Vagina (tissue), 2 donors: ENCODE measurements around the gene HPN. TPM values are rescaled to one million over a fixed set of nuclear protein-coding genes. Genes with fewer than 3 reads are reported as not detected.

Source experiments
- DNase-seq, 2 donors: peaks; one replicate each; pipeline ENCODE4 v3.0.0-alpha.2; 2017; ENCODE audit errors: extremely low spot score in 2 of 2
- H3K27ac ChIP-seq: fragments of 200-600 bp; sonication (generic); one replicate; pipeline ENCODE4 v1.5.1; 2019
- H3K27me3 ChIP-seq: fragments of 200-600 bp; sonication (generic); one replicate; pipeline ENCODE4 v1.5.1; 2019
- H3K36me3 ChIP-seq, 2 donors: fragments of 200-600 bp; sonication (generic); one replicate each; pipeline ENCODE4 v1.5.1; 2017 to 2019
- H3K4me1 ChIP-seq: fragments of 200-600 bp; sonication (generic); one replicate; pipeline ENCODE4 v1.5.1; 2019
- H3K4me3 ChIP-seq, 2 donors: fragments of 200-600 bp; sonication (generic); 1 replicate in 1 of 2; 2 replicates in 1 of 2; pipeline ENCODE4 v1.5.1; 2016 to 2019
- H3K9me3 ChIP-seq: fragments of 200-600 bp; sonication (generic); one replicate; pipeline ENCODE4 v1.5.1; 2019
- CTCF ChIP-seq, 3 experiments: fragments of 450-650 bp in 2 of 3; fragments of 200-600 bp in 1 of 3; sonication (generic) in 1 of 3; IDR thresholded peaks; one replicate each; pipeline ENCODE4 v1.5.1; 2017 to 2019; ENCODE audit warnings: antibody characterized with exemption in 3 of 3, mild to moderate bottlenecking in 2 of 3, moderate library complexity in 2 of 3
- POLR2A ChIP-seq, 2 donors: fragments of 450-650 bp; IDR thresholded peaks; one replicate each; pipeline ENCODE4 v1.6.1; 2017; ENCODE audit warnings: antibody characterized with exemption in 2 of 2, mild to moderate bottlenecking in 2 of 2, moderate library complexity in 2 of 2
- POLR2AphosphoS5 ChIP-seq, 2 donors: sonication (generic); formaldehyde crosslinking; IDR thresholded peaks; one replicate each; pipeline ENCODE4 v1.9.0; 2017; ENCODE audit warnings: antibody characterized with exemption in 2 of 2, mild to moderate bottlenecking in 2 of 2, low read depth in 1 of 2; ENCODE audit not compliant: insufficient read depth in 1 of 2
- intact Hi-C: fragments of 100-400 bp; cut with DNase I; formaldehyde crosslinking; loops from one replicate; pipeline ENCODE4 v1.15.1; 2023
- total RNA-seq: library from RNA; depleted of rRNA; stranded (reverse); fragments of >200 nt; gene quantifications from one replicate; pipeline ENCODE4 v1.2.3, GENCODE V29; 2016

The HPN gene
- total RNA-seq, 1 donor from 2014 or later, result not detected

GRCh38 chr19:35033067-35034004 is 8.2 kb upstream of the HPN start:
- TF ChIP-seq CTCF (IDR thresholded peaks at IDR 0.05) (no peak), POLR2A (IDR thresholded peaks at IDR 0.05) (no peak), POLR2AphosphoS5 (IDR thresholded peaks at IDR 0.05; ENCODE audit: insufficient read depth in 1 of 2, low read depth in 1 of 2) (no peak)
- intact Hi-C loops, result no loop called here

DNA sequence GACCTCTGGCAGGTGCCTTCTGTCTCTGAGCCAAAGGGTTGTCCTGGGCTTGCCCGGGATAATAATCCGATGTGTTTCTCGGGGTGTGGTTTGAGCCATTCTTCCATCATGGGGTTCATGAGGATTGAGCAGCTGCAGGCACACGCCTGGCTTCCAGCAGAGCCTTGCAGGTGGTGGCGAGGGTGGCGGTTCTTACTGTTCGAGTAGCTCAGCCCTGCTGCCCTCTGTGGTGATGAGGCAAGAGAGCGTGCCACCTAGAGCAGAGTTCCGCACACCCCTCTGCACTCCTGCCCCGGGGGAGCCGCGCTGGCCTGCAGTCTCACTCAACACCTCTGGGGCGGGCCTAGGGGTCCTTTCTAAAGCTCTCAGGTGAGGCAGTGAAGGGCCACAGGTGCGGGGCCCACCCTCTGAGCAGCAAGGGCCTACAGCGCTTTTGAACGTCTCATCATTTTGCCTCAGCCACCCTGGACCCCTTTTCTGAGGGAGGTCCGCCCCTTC is 7.5 kb upstream of the HPN start:
- Histone ChIP-seq H3K27me3 (no peaks in the 10 kb centered on the region), H3K9me3 (no peaks in the 10 kb centered on the region), H3K27ac (no peak overlapping the region), H3K4me1 (peaks cover 14% of the 10 kb centered on the region), H3K4me3 (no peak overlapping the region), H3K36me3 (no peaks in the 10 kb centered on the region)
- intact Hi-C loops, result no loop called here
- no peak for DNase-seq
- TF ChIP-seq POLR2A (IDR thresholded peaks at IDR 0.05) (no peak), CTCF (IDR thresholded peaks at IDR 0.05) (no peak), POLR2AphosphoS5 (IDR thresholded peaks at IDR 0.05; ENCODE audit: insufficient read depth in 1 of 2, low read depth in 1 of 2) (no peak)

More at GRCh38 chr19:35033067-35034004, 8.2 kb upstream of the HPN start:
- H3K4me1 ChIP-seq, result peaks cover 14% of the 10 kb centered on the region
- no peaks in the 10 kb centered on the region for H3K9me3 ChIP-seq
- H3K4me3 ChIP-seq, result no peak overlapping the region
- no peaks in the 10 kb centered on the region for H3K36me3 ChIP-seq
- H3K27me3 ChIP-seq, result no peaks in the 10 kb centered on the region
- no peak overlapping the region for H3K27ac ChIP-seq
- DNase-seq, result no peak

- Histone ChIP-seq H3K4me3 (no peak overlapping the region), H3K36me3 (no peaks in the 10 kb centered on the region), H3K9me3 (no peaks in the 10 kb centered on the region), H3K4me1 (peaks cover 13% of the 10 kb centered on the region), H3K27ac (no peak overlapping the region), H3K27me3 (no peaks in the 10 kb centered on the region)
- intact Hi-C loops, result no loop called here
- no peak for TF ChIP-seq POLR2A (IDR thresholded peaks at IDR 0.05)
- TF ChIP-seq CTCF (IDR thresholded peaks at IDR 0.05), result no peak
- no peak for TF ChIP-seq POLR2AphosphoS5 (IDR thresholded peaks at IDR 0.05; ENCODE audit: insufficient read depth in 1 of 2, low read depth in 1 of 2)
- DNase-seq, result no peak
These were observed 6.7 kb upstream of the HPN start for GRCh38 chr19:35034588-35035382.

DNA sequence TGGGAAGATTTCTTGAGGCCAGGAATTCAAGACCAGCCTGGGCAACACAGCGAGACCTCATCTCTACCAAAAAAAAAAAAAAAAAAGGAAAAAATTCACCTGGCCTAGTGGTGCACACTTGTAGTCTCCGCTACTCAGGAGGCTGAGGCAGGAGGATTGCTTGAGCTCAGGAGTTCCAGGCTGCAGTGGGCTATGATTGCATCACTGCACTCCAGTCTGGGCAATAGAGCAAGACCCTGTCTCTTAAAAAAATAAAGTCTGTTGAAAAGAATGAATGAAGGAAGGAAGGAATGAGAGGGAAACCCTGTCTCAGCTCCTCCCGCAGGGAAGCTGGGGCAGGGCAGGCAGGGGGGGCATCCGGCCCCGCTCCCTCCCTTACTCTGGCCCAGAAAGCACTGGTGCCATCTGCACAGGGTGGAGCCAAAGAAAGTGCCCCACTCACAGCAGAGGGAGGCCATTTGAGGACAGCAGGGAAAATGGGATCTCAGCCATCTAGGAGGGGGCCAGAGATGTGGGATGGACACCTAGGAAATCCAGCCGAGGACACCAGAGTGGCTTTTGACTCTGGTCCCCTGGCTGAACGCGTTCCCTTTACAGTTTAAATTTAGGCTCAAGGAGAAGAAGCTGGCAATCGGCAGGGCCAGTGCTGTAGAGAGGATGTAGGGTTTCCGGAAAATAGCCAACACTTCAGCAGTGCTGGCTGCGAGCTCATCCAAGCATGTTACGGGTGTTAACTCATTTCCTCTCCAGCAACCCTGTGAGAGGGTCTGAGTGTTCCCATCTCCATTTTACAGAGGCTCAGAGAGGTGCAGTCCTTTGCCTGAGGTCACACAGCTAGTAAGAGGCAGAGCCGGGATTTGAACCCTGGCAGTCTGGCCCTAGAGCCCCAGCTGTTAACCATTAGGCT is 3.6 kb upstream of the HPN start:
- Histone ChIP-seq H3K4me3 (no peak overlapping the region), H3K4me1 (peaks cover 32% of the 10 kb centered on the region), H3K27ac (peak overlapping the region; percentile 21), H3K27me3 (no peaks in the 10 kb centered on the region), H3K9me3 (no peaks in the 10 kb centered on the region), H3K36me3 (no peaks in the 10 kb centered on the region)
- TF ChIP-seq POLR2AphosphoS5 (IDR thresholded peaks at IDR 0.05; ENCODE audit: insufficient read depth in 1 of 2, low read depth in 1 of 2), result no peak
- DNase-seq, result no peak
- intact Hi-C loops, result no loop called here
